NCI-H748 treated with DMSO at 0.1 percent for 48 hours (cell line): ENCODE measurements around the gene UVSSA.
"Not testable (repeated sequence)": the region's sequence is repeated elsewhere in the genome, so short reads cannot be mapped to it uniquely, and the experiment has no call there.

Experiments
- DNase-seq: peaks from one replicate; lab custom pipeline; 2025; lab: John Stamatoyannopoulos, UW

Gene UVSSA

DNA sequence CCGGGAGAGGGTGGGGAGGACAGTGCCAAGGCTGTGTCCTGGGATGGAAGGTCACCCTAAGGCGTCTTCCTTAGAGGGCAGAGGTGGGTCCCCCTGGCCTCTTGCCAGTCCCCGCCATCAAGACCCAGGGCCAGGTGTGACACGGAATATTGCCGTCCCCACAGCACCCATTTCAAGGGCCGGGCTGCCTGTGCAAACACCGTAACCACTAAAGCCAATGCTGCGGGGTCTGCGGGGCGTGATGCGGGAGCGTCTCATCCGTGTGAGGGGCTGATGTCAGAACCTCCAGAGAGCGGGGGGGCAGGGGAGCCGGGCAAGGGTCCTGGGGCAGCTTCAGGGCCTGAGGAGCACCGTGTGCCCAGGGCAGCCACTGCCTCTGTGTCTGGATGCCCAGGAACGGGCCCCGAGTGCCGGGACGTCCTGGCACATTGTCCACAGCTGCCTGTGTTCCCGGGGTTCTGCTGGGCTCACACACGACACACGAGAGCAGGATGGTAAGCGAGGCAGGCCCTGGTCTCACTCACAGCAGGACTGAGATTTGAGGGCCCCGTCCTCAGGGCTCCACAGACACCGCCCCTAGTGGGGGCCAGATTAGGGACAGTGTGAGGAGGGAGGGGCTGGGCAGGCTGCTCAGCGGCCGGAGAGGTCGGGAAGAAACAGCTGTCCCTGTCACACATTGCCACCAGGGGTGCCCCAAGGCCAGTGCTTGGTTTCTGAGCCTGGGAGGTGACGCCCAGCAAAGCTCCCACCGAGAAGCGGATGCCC, 30.0 kb downstream of the UVSSA start:
- DNase-seq, result no peak

DNA sequence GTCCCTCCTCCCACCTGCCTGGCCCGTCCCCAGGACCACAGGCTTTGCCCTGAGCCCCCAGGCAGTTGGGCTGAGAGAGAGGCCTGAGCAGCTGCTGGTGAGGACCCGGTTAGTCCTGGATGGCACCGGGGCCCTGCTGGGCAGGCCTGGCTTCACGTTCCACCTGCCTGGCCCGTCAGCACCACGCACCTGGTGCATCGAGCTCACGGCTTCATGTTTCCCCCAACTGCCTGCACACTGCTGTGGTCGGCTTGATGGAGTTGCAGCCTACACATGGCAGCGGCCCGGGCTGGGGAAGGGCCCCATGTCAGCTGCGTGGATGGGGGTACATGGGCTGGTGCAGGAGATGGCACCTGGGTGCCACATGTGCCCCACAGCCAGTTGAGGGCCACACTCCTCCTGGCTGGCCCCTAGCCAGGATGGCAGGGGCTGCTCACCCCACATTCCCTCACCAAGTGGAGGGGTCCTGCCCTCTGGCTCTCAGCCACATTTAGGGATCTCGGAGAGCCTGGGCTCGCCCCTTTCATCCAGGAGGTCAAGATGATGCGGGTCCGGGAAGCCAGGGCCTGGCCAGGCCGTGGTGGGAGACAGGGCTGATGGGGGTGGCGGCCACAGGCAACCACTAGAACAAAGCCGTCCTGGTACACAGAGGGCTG, 30.7 kb downstream of the UVSSA start:
- no peak for DNase-seq

DNA sequence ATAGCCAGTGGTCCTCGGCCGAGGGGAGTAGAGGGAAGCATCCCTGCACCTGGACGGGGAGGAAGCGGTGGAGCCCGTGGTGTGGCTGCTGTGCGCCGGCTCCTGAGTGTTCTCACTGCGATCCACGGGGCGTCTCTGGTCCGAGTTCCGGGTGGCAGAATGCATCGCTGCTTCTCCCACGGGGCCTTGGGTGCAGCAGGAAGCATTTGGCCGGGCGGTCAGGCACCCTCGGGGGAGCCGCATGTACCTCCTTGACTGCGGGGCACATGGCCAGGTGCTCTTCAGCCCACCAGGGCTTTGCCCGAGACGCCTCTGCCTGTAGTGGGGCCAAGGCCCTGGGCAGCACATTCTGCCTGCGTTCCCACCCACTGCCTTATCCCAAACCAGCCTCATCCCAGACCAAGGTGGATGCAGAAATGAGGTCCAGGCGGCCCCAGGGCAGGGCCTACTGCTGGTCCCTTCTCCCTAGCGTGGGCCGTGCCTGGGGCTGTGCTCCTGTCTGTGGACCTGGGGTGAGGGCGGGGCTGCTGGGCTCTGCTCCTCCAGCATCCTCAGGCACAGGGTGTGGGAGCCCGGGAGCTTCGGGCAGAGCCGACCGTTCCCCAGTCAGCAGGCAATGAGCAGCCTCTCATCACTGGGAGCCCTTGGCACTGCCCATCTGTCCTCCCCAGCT, 31.7 kb downstream of the UVSSA start:
- DNase-seq, result no peak

DNA sequence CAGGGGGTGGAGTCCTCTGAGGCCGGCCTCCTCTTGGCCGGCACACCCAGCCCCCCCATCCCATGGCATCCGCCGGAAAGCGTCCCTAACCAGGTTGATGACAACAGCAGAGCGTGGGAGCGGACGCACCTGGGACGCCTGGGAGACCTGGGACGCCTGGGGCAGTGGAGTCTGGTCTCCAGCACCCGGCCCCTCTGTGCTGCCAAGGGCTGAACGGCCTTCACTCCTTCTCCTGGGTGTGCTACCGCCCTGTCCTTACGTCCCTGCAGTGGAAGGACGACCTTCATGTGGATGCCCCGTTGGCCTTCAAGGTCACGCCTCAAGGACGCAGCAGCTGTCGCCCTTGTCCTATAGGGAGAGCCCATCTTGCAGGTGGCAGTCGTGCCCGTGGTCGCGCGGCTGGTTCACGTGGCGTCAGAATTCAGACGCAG, 32.4 kb downstream of the UVSSA start:
- DNase-seq, result no peak

- no peak for DNase-seq
Measured at GRCh38 chr4:1379801-1380331, 32.9 kb downstream of the UVSSA start.

- DNase-seq, result no peak
Measured at GRCh38 chr4:1380368-1381151, 33.6 kb downstream of the UVSSA start.

GRCh38 chr4:1381181-1381621, 34.2 kb downstream of the UVSSA start:
- no peak for DNase-seq

GRCh38 chr4:1381944-1382541, 35.0 kb downstream of the UVSSA start:
- DNase-seq, result no peak

GRCh38 chr4:1382776-1383727, 36.0 kb downstream of the UVSSA start:
- DNase-seq, result no peak

GRCh38 chr4:1383728-1384591, 37.0 kb downstream of the UVSSA start:
- no peak for DNase-seq

DNA sequence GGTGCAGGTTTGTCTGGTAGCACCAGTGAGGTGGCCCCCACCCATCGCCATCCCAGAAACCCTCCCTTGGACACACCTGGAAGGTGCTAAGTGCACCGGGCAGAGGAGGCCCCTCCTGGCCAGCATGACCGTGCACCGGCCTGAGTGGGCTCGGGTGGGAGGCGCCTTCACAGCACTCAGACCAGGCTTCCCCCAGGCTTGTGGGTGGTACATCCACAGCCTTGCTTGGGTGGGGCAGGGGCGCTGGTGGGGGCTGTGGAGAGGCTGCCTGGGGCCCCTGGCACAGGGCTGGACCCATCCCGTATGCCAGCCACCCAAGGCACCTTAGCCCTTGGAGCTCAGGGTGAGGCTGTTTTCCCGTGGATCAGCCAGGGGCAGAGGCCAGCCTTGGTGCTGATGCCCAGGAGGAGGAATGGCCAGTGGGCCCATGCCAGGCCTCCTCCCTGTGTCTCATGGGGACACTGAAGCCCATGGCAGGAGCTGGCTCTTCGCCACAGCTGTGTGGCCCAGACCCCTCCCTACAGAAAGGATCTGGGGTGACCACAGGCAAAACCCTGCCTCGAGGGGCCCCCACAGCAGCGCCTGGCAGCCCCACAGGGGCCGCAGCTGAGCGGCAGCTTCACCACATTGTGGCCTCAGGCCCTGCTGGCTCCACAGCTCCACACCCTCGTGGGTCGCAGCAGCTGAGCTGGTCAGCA, 37.8 kb downstream of the UVSSA start:
- DNase-seq, result no peak

GRCh38 chr4:1385373-1386340, 38.6 kb downstream of the UVSSA start:
- DNase-seq, result no peak

DNA sequence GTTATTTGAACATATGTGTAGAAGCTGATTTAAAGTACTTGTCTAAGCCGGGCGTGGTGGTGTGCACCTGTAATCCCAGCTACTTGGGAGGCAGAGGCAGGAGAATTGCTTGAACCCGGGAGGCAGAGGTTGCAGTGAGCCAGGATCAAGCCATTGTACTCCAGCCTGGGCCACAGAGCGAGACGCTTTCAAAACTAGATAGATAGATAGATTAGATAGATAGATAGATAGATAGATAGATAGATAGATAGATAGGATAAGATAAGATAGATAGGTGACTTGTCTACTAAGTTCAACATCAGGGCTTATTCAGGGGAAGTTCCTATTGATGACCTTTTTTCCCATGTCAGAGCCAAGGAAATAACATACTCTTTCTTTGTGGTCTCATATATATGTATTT, 46.4 kb downstream of the UVSSA start:
- not testable (repeated sequence) for DNase-seq

DNA sequence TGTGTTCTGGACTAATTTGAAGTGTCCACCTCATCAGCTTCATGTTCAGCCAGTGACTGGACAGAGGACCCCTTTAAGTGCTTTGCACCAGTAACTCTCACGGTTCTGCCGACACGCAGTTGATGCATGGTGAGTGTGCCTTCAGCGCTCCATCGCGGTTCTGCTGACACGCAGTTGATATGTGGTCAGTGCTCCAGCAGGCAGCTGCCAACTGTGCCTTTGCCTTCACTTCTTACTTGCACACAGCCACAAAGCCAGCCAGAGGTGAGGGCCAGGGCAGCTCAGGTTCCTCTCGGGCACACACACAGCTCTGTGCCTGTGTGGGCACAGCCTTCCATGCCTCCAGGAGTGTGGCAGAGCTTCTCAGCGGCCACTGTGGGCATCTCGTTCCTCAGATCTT, 46.9 kb downstream of the UVSSA start:
- DNase-seq, result no peak

GRCh38 chr4:1394554-1395388, 47.8 kb downstream of the UVSSA start:
- DNase-seq, result not testable (repeated sequence)

GRCh38 chr4:1395389-1395820, 48.4 kb downstream of the UVSSA start:
- DNase-seq, result not testable (repeated sequence)
